HepG2 (cell line): Measurements from ENCODE around the gene ESPNL. TPM values are rescaled to one million over a fixed set of nuclear protein-coding genes. Genes with fewer than 3 reads are reported as not detected.

ENCODE experiments used
- BHLHE40 ChIP-seq: IDR thresholded peaks from 2 replicates; pipeline ENCODE4 v1.6.1; 2011; ENCODE audit warnings: low read length, improper control_type of control experiment
- BORCS8-MEF2B ChIP-seq: sonication (generic); formaldehyde crosslinking; IDR thresholded peaks from 2 replicates; pipeline ENCODE4 v1.8.0; 2022; ENCODE audit warnings: mild to moderate bottlenecking, missing genetic modification reagents
- DZIP1 ChIP-seq: sonication (generic); formaldehyde crosslinking; IDR thresholded peaks from 2 replicates; pipeline ENCODE4 v1.5.0; 2020; ENCODE audit warnings: mild to moderate bottlenecking, missing genetic modification reagents
- GABPB1 ChIP-seq: IDR thresholded peaks from 2 replicates; pipeline ENCODE4 v1.6.1; 2016; ENCODE audit warnings: mild to moderate bottlenecking, missing genetic modification reagents, moderate library complexity, missing compliant biosample characterization
- GATAD2A ChIP-seq: IDR thresholded peaks from 2 replicates; pipeline ENCODE4 v1.6.1; 2016
- ISL2 ChIP-seq: sonication (generic); formaldehyde crosslinking; IDR thresholded peaks from 2 replicates; pipeline ENCODE4 v1.5.0; 2020; ENCODE audit warnings: missing genetic modification reagents
- JDP2 ChIP-seq: sonication (generic); formaldehyde crosslinking; IDR thresholded peaks from 2 replicates; pipeline ENCODE4 v1.8.1; 2022; ENCODE audit warnings: missing genetic modification reagents, borderline replicate concordance
- LBX2 ChIP-seq: sonication (generic); formaldehyde crosslinking; IDR thresholded peaks from 2 replicates; pipeline ENCODE4 v1.5.0; 2020; ENCODE audit warnings: missing genetic modification reagents, mild to moderate bottlenecking, borderline replicate concordance
- NR3C1 ChIP-seq: sonication (generic); formaldehyde crosslinking; IDR thresholded peaks from 2 replicates; pipeline ENCODE4 v1.4.0; 2020; ENCODE audit warnings: missing genetic modification reagents
- SIX1 ChIP-seq: sonication (generic); formaldehyde crosslinking; IDR thresholded peaks from 2 replicates; pipeline ENCODE4 v1.4.0; 2020; ENCODE audit warnings: missing genetic modification reagents, borderline replicate concordance
- SP5 ChIP-seq: IDR thresholded peaks from 2 replicates; pipeline ENCODE4 v1.6.1; 2016; ENCODE audit warnings: low read depth, borderline replicate concordance
- ZBTB38 ChIP-seq: sonication (generic); formaldehyde crosslinking; IDR thresholded peaks from 2 replicates; pipeline ENCODE4 v1.5.1; 2020; ENCODE audit warnings: mild to moderate bottlenecking, missing genetic modification reagents
- ZC3H4 ChIP-seq: sonication (generic); formaldehyde crosslinking; IDR thresholded peaks from 2 replicates; pipeline ENCODE4 v1.4.0; 2020; ENCODE audit warnings: missing genetic modification reagents, borderline replicate concordance
- ZNF318 ChIP-seq: sonication (generic); formaldehyde crosslinking; IDR thresholded peaks from 2 replicates; pipeline ENCODE4 v1.4.0; 2020; ENCODE audit warnings: mild to moderate bottlenecking, missing genetic modification reagents
- ZNF576 ChIP-seq: sonication (generic); formaldehyde crosslinking; IDR thresholded peaks from 2 replicates; pipeline ENCODE4 v1.4.0; 2020; ENCODE audit warnings: mild to moderate bottlenecking, missing genetic modification reagents
- ZSCAN5A ChIP-seq: sonication (generic); formaldehyde crosslinking; IDR thresholded peaks from 2 replicates; pipeline ENCODE4 v1.8.0; 2022; ENCODE audit warnings: mild to moderate bottlenecking, missing genetic modification reagents, borderline replicate concordance
- polyA plus RNA-seq, 8 experiments: library from polyadenylated mRNA; depleted of rRNA in 3 of 8; stranded (reverse) in 7 of 8; unstranded in 1 of 8; fragments of >200 nt; fragmentation: Illumina TruSeq in 4 of 8; extraction: Trizol in 4 of 8; gene quantifications; 2 replicates each; pipeline versions ENCODE4 v1.2.1 to v1.2.3, GENCODE V29; 2011 to 2016; ENCODE audit warnings: low read depth in 4 of 8, missing spikeins in 1 of 8, mixed read lengths in 1 of 8; ENCODE audit not compliant: insufficient read depth in 1 of 8
- total RNA-seq, 5 experiments: library from RNA; depleted of rRNA; stranded (reverse); fragments of >200 nt; fragmentation: Illumina TruSeq; extraction: Trizol; gene quantifications; 2 replicates each; pipeline ENCODE4 v1.2.3, GENCODE V29; 2016; ENCODE audit warnings: low read depth in 1 of 5

ESPNL gene
- total and polyA plus RNA-seq, 2 of the 13 experiments (the other 11 are each of a cell fraction or from before 2014, with no cell fraction given), result 0.45 to 0.80 TPM

- TF ChIP-seq BORCS8-MEF2B (CRISPR knock-in tag), result no peak; the same call in 1 of the 2 replicates
- TF ChIP-seq ISL2, result no peak
- no peak for TF ChIP-seq ZNF576 (CRISPR knock-in tag)
- TF ChIP-seq GATAD2A (CRISPR knock-in tag), result no peak
- TF ChIP-seq ZBTB38, result 0 out of 2 replicates have a peak, but pooled peaks have one; percentile 36
- no peak for TF ChIP-seq SIX1 (CRISPR knock-in tag)
- no peak for TF ChIP-seq NR3C1 (CRISPR knock-in tag)
- TF ChIP-seq SP5 (CRISPR knock-in tag), result no peak
- 0 out of 2 replicates have a peak, but pooled peaks have one; percentile 18 for TF ChIP-seq BHLHE40
- no peak for TF ChIP-seq DZIP1
- no peak for TF ChIP-seq JDP2 (CRISPR knock-in tag)
- peak; percentile 26; the same call in 1 of the 2 replicates for TF ChIP-seq GABPB1
- no peak for TF ChIP-seq ZSCAN5A (CRISPR knock-in tag)
- no peak for TF ChIP-seq ZC3H4 (CRISPR knock-in tag)
- TF ChIP-seq ZNF318 (CRISPR knock-in tag), result no peak
- TF ChIP-seq LBX2 (CRISPR knock-in tag), result peak; percentile 53; the same call in 1 of the 2 replicates
Observed at GRCh38 chr2:238139196-238140039, 39.3 kb downstream of the ESPNL start (continued).
